NCI-H2029 treated with DMSO at 0.1 percent for 48 hours (cell line): ENCODE measurements around the gene PPM1E.
"Not testable (repeated sequence)": the region's sequence is repeated elsewhere in the genome, so short reads cannot be mapped to it uniquely, and the experiment has no call there.

Experiments used
- DNase-seq: peaks from one replicate; lab custom pipeline; 2025; lab: John Stamatoyannopoulos, UW

PPM1E gene

DNA sequence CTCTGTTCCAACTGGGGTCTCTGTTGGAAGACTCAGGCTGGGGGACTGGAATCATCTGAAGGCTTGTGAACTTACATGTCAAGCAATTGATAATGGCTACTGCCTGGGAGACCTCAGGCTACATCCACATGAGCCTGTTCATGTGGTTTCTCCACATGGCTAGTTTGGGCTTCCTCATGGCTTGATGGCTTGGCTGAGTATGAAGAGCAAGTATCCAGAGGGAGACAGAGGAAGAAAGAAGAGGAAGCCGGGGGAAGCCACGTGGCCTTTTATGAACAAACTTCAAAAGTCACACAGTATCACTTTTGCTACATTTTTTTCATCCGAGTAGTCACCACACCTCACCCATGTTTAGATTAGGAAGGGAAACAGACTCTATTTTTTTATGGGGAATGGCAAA is 192.2 kb downstream of the PPM1E start:
- DNase-seq: no peak

DNA sequence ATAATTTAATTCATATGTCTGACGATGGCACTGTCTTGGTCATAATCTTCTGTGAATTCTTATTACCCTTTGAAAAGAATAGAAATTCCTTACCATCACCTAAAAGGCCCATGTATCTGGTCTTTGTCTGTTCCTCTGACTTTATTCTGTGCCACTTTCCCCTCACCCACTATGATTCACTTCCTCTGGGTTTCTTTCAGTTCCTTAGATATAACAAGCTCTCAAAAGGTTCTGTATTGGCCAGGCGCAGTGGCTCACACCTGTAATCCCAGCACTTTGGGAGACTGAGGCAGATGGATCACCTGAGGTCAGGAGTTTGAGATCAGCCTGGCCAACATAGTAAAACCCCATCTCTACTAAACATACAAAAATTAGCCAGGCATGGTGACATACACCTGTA is 198.7 kb downstream of the PPM1E start:
- not testable (repeated sequence) for DNase-seq

DNA sequence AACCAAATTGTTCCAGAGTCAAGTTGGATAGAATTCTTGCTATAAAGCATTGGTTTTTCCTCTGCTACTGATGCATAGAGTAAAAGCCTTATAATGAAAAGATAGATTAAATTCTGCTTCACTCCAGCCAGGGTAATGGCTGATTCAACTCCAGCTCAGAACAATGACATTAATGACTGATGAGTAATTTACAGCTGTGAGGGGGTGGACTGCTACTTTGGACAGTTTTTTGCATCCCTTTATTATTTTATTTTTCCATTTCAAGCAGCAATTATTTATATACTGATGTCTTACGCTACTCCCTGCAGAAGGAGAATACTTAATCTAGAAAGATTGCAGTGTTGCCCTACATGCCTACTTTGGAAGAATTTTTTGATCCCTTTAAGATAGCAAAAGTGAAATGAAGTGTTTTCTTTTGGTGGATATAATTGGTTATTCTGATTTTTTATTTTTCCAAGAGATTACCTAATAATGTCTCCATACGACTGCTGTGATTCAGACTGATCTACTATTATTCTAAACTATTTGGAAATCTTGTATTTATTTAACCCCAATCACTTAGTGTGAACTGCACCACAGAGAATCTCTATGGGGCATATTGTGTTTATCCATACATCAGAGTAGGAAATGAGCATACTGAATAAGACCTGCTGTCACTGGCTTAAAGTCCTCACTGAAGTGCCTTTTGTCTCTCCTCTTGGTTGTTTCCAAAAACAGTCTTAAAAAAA is 201.5 kb downstream of the PPM1E start:
- DNase-seq: no peak

DNA sequence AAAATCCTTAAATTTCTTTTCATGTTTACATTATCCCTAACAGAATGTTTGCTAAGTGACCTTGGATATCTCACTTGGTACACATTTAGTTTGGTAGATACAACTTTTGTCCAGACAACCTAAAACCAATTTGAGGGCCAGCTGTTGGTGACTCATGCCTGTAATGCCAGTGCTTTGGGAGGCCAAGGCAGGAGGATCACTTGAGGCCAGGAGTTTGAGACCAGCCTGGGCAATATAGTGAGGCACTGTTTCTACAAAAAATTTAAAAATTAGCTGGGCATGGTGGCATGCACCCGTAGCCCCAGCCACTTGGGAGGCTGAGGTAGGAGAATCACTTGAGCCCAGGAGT is 202.0 kb downstream of the PPM1E start:
- DNase-seq: not testable (repeated sequence)

GRCh38 chr17:58960068-58960467 is 204.4 kb downstream of the PPM1E start:
- peak; percentile 38 for DNase-seq

GRCh38 chr17:58965221-58965620 is 209.6 kb downstream of the PPM1E start:
- DNase-seq: no peak

GRCh38 chr17:58966208-58966607 is 210.6 kb downstream of the PPM1E start:
- no peak for DNase-seq

DNA sequence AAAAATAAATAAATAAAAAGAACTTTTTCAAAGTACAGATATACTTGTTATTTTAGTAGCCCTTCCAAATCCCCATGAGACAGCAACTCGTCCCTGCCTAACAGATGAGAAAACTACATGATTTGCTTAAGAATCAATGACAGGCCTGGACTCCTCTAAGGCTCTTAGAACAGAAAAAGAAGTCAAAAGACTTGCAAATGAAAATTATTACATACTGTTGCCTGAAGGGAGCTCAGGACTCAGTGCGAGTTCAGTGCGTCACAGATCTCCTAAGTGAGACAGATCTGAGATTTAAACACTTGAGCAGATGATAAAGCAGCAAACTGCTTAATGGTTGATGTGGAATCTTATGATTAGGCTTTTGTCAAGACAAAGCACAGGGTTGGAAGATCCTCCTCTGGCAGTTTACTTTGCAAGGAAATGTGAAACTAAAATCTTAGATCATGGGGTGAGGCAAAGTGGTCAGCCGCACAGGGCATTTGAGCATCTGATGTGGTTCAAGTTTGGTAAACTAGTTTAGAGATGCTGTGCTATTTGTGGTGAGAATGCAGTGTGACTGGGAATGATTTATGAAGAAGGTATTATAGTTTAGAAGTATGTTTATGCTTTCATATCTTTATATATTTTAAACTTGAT is 212.9 kb downstream of the PPM1E start:
- DNase-seq: no peak

GRCh38 chr17:58969156-58969555 is 213.5 kb downstream of the PPM1E start:
- DNase-seq: peak; percentile 67

- no peak for DNase-seq
Measured at GRCh38 chr17:58969612-58970011, 214.0 kb downstream of the PPM1E start.

DNA sequence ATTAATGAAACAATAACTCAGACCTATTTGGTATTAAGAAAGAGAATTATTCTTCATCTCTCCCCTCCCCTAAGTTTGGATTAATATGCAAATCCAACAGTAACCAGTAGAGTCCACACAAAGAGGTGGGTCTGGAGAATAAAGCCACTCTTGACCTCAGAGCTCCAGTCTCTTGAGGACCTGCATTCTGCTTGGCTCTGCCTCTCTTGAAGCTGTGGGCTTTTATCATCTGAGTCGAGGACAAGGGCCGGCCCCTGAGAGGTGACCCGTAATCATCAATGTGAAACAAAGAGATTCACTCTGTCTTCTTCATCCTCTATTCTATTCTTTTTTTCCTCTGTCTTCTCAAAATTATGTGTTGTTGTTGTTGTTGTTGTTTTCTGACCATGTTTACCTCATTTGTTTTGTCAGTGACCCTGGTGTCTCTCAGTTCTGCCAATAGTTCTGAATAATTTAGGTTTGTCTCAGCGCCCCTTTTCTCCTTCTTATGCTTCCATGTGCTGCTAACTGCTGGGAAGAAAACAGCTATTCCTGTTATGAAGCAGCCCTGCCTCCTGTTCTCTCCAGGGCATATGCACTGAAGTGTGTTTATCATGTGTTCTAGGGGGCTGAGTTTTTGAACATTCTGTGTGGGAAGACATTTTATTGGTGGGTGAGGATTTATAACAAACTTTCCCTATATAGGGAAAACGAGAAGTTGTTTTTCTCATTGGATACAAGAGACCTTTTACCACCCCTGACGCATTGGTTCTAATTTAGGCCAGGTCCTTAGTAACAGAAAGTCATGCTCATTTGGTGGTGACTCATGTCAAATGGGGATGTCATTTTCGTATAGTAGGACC is 215.2 kb downstream of the PPM1E start:
- no peak for DNase-seq

GRCh38 chr17:58974354-58974753 is 218.7 kb downstream of the PPM1E start:
- no peak for DNase-seq

- no peak for DNase-seq
Measured at GRCh38 chr17:58976541-58976940, 220.9 kb downstream of the PPM1E start.

DNA sequence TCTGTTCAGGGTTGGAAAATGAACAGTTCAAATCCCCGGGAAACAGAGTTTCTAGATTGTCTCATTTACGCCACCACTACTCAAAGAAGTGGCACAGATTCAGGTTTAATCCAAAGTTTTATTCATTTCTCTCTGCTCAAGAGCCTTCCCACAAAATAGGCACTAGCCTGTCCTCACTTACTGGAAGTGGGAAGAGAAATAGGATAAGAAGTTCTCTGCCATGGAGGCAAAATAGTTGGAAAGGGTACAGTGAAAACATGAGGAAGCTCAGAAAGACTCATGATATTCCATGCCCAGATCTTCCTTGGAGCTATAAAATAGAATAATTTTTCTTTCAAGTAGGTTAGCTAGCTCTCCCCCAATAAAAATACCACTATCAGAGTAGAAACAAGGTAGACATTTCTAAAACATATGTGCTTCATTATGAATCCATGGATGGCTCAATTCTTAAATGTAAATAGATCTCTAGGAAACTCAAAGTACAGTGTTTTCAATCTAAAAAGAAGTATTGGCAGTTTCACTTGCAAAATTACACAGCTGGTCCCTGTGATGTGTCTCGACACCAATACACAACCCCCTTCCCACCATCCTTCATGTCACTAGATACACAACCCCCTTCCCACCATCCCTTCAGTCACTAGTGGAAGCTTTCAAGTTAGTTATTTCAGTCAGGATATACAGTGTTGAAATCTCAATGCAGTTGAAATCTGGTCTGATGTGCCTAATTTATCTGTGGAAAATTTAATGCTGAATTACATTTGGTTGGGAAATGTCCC is 225.2 kb downstream of the PPM1E start:
- no peak for DNase-seq

DNA sequence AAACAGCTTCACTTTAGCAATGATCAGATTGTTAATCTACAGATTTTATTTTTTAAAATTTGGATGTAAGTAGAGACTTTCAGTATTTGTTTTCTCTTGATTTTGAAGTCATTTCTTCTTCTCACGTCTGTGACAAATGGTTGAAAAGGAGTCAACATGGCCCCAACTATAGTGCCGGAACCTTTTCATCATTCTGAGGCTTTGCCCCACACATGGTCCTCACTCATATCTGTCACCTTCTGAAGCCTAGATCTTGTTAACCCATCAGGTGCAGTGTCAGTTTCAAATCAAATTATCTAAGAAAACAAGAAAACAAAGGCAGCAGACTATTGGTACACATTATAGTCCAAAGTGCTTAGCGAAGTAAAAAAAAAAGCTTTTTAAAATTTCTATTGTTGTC is 227.0 kb downstream of the PPM1E start:
- DNase-seq: no peak

- DNase-seq: no peak
Measured at GRCh38 chr17:58985367-58985766, 229.7 kb downstream of the PPM1E start.

DNA sequence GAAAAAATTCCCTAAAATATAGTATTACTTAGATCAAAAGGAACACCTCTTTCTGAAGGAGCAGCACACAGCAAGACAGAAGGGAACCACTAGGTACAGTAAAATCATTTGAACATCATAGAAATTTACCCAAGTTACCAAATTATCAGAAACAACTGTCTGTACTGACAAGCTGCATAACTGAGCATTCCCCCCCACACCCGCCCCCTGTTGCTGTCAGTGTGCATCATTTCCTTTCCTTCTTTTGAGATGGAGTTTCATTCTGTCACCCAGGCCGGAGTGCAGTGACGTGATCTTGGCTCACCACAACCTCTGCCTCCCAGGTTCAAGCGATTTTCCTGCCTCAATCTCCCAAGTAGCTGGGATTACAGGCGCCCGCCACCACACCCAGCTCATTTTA is 230.3 kb downstream of the PPM1E start:
- no peak for DNase-seq

DNA sequence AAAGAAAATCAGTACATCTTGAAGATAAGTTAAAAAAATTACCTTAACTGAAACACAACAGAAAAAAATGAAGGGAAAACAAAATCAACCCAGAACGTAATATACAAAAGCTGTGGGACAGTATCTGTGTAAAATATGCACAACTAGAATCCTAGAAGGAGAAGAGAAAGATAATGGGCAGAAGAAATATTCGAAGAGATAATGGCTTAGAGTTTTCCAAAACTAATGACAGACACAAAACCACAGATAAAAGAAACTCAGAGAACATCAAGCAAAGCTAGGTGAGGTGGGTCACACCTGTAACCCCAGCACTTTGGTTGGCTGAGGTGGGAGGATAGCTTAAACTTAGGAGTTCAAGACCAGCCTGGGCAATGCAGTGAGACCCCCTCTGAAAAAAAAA is 234.0 kb downstream of the PPM1E start:
- no peak for DNase-seq

GRCh38 chr17:58991718-58992331 is 236.2 kb downstream of the PPM1E start:
- no peak for DNase-seq

DNA sequence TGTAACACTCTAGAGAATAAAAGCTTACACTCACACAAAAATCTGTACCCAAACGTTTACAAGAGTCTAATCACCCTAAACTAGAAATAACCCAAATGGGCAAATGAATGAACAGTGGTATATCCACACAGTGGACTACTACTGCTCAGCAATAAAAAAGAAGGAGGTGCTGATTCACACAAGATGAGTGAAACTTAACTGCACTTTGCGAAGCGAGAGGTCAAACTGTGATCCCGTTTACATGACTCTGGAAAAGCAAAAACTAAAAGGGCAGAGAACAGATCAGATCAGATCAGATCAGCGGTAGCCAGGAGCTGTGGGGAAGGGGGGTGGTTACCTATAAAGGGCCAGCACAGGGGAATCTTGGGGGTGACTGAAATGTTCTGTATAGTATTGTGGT is 237.7 kb downstream of the PPM1E start:
- no peak for DNase-seq

DNA sequence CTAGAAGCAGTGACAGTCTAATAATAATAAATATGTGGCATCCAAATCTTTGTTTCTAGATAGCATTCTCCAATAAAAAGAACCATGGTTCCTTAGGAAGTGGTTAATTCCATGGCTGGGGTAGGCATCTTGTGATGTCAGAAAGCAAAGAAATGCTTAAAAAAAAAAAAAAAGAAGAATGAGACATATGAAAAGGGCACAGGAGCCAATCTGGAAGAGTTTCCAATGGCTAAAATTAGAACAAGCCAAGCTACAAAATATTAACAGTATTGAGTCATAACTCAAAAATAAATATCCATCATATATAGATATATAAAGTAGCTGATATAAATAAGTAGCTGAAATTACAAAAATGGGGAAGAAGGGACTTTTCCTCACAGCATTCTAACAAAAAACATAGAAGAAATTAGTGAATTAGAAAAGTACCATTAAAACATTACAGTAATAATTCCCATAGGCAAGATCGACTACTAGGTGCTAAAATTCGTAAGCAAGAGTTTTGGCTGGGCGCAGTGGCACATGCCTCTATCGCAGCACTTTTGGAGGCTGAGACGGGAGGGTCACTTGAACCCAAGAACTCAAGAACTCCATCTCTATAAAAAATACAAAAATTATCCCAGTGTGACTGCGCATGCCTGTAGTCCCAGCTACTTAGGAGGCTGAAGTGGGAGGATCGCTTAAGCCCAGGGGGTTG is 239.7 kb downstream of the PPM1E start:
- DNase-seq: no peak
